Right lobe of liver (tissue), 6 donors: Measurements from ENCODE around the gene GPR15. TPM values are rescaled to one million over a fixed set of nuclear protein-coding genes. Genes with fewer than 3 reads are reported as not detected.

Experiments
- ATAC-seq, 4 donors: fragments of 200-7000 bp; cut with Tn5 transposase; one replicate each; pipeline ENCODE4 v1.9.1; 2020; ENCODE audit warnings: mild to moderate bottlenecking in 4 of 4, moderate library complexity in 4 of 4
- DNase-seq, 3 donors: peaks; one replicate each; pipeline ENCODE4 v3.0.0-alpha.2; 2020
- H3K27ac ChIP-seq, 3 donors: fragments of 200-600 bp; one replicate each; pipeline ENCODE4 v1.8.0; 2022
- H3K27me3 ChIP-seq, 2 donors: fragments of 200-600 bp; one replicate each; pipeline ENCODE4 v1.8.0; 2022
- H3K36me3 ChIP-seq, 4 donors: fragments of 200-600 bp; sonication (generic) in 1 of 4; one replicate each; pipeline versions ENCODE4 v1.5.1 to v1.8.0; 2017 to 2022; ENCODE audit warnings: control low read depth in 1 of 4
- H3K4me1 ChIP-seq, 4 donors: fragments of 200-600 bp; sonication (generic) in 1 of 4; one replicate each; pipeline versions ENCODE4 v1.5.1 to v1.8.0; 2017 to 2022; ENCODE audit warnings: control low read depth in 1 of 4
- H3K4me3 ChIP-seq, 3 donors: fragments of 200-600 bp; one replicate each; pipeline ENCODE4 v1.8.0; 2022
- H3K9me3 ChIP-seq, 4 donors: fragments of 200-600 bp; sonication (generic) in 1 of 4; one replicate each; pipeline versions ENCODE4 v1.5.1 to v1.8.0; 2017 to 2022; ENCODE audit warnings: control low read depth in 1 of 4
- CTCF ChIP-seq, 4 donors: fragments of 200-600 bp in 3 of 4; fragments of 450-650 bp in 1 of 4; IDR thresholded peaks; one replicate each; pipeline versions ENCODE4 v1.5.1 to v1.8.0; 2016 to 2022; ENCODE audit warnings: antibody characterized with exemption in 4 of 4, mild to moderate bottlenecking in 2 of 4
- POLR2A ChIP-seq: fragments of 450-650 bp; IDR thresholded peaks from one replicate; pipeline ENCODE4 v1.6.1; 2017; ENCODE audit warnings: antibody characterized with exemption, mild to moderate bottlenecking
- WGBS: methylation state at CpG from one replicate; pipeline ENCODE4 v1.1.6; 2018; ENCODE audit warnings: low coverage, low lambda C conversion rate; ENCODE audit not compliant: insufficient coverage; ENCODE audit errors: missing lambda C conversion rate; 5-methylcytosine and 5-hydroxymethylcytosine counted together
- intact Hi-C, 2 donors: fragments of 100-400 bp; cut with DNase I; formaldehyde crosslinking; loops; one replicate each; pipeline versions ENCODE4 v1.11.2 to v1.14.1; 2022
- total RNA-seq, 6 experiments: library from RNA; depleted of rRNA in 2 of 6; stranded (reverse); fragments of >200 nt in 2 of 6; fragmentation: NEBNext Ultra II Directional in 3 of 6; extraction: Animal tissue kit (Norgen Biotek cat#: 25700) in 3 of 6; gene quantifications; one replicate each; pipeline versions ENCODE4 v1.1.0 to v1.2.4, GENCODE V29; 2016 to 2023
- donor health status: DM: no; HTN: yes; CAD: no.
- donor health status: DM: no; HTN: no; CAD: no.
- donor health status: DM: no; HTN: no; CAD: no.
- donor health status: DM: no; HTN: yes; CAD: no.
- donor health status: DM: no; HTN: yes; CAD: no.

Gene GPR15
- total RNA-seq, 6 experiments from 2014 or later: not detected

DNA sequence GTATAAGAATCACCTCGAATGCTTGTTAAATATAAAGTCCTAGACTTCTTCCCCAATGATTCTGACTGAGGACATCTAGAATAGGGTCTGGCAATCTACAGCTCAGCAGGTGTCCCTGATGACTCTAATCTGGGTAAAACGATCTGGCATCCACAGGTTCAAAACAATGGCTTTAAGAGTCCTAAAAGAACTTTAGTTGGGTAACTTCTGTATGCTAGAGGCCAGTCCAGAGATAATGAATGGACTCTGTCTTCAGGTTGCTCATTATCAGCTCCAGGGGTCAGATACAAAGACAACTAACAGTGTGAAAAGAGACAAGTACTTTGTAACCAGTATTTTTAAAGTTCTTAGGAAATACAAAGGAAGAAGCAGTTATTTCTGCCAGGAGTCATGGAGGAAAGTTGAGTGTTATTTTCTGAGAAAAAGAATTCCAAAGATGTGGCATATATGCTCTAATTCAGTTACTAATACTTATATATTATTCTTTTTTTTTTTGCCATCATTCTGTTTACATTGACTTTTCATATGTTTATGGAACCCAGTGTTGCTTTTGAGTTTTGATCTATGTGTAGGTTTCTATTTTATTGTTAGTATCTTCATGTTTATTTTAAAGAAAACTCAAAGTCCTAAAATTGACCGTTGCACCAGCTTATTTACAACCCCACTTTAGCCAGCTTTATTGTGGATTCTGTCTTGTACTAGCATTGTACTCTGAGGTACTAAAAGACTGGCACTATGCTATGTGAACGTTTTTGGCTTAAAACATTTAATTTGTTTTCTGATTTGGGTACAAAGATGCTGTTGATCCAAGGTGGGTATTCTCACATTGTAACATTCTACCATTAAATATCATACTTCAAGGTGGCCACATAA, 3.1 kb upstream of the GPR15 start:
- DNase-seq (no peak), ATAC-seq (peak; percentile 54 to 73 (median 58))
- 28% methylated on average over 4 of the region's 4 CpGs for WGBS
- no peaks in the 10 kb centered on the region for H3K4me1 ChIP-seq
- no peak overlapping the region for H3K27ac ChIP-seq
- H3K9me3 ChIP-seq: no peaks in the 10 kb centered on the region
- intact Hi-C loops: no loop called here
- H3K4me3 ChIP-seq: no peak overlapping the region
- no peaks in the 10 kb centered on the region for H3K36me3 ChIP-seq
- TF ChIP-seq CTCF (IDR thresholded peaks at IDR 0.05) (no peak), POLR2A (no peak)
- H3K27me3 ChIP-seq: no peaks in the 10 kb centered on the region

GRCh38 chr3:98529856-98530459, 1.8 kb upstream of the GPR15 start:
- no peak overlapping the region for H3K4me3 ChIP-seq
- H3K36me3 ChIP-seq: no peaks in the 10 kb centered on the region
- intact Hi-C loops: no loop called here
- no peaks in the 10 kb centered on the region for H3K9me3 ChIP-seq
- WGBS: 86% methylated on average over 4 of the region's 8 CpGs
- ATAC-seq (no peak), DNase-seq (no peak)
- H3K27me3 ChIP-seq: no peaks in the 10 kb centered on the region
- H3K4me1 ChIP-seq: no peaks in the 10 kb centered on the region
- TF ChIP-seq POLR2A (no peak), CTCF (IDR thresholded peaks at IDR 0.05) (no peak)
- no peak overlapping the region for H3K27ac ChIP-seq

DNA sequence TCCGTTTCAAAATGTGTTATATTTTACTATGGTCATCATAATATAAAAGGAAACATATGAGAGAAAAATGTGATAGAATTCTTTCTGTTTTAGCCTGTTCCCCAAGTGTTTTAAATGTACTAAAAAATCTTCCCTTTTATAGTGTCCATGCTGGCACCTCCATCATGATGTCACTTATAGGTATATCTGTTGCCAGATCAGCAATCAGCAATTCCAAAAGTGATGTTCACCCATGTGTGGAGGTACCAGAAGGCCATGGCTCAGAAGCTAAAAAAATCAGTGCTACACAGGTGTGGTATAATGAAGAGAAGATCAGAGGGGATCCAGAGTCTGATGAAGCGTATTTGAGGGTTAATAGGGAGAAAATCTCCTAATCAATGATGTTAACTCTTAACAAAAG, 1.1 kb upstream of the GPR15 start:
- no peaks in the 10 kb centered on the region for H3K27me3 ChIP-seq
- no peaks in the 10 kb centered on the region for H3K36me3 ChIP-seq
- H3K4me1 ChIP-seq: no peaks in the 10 kb centered on the region
- ATAC-seq: no peak
- no peak overlapping the region for H3K27ac ChIP-seq
- 84% methylated on average over 2 of the region's 2 CpGs for WGBS
- TF ChIP-seq CTCF (IDR thresholded peaks at IDR 0.05) (no peak), POLR2A (no peak)
- no peak overlapping the region for H3K4me3 ChIP-seq
- no peaks in the 10 kb centered on the region for H3K9me3 ChIP-seq
- intact Hi-C loops: no loop called here
- DNase-seq: no peak

- Histone ChIP-seq H3K4me3 (no peak overlapping the region), H3K27me3 (no peaks in the 10 kb centered on the region), H3K9me3 (no peaks in the 10 kb centered on the region), H3K36me3 (no peaks in the 10 kb centered on the region), H3K27ac (no peak overlapping the region), H3K4me1 (no peaks in the 10 kb centered on the region)
- TF ChIP-seq POLR2A (no peak), CTCF (IDR thresholded peaks at IDR 0.05) (no peak)
- 85% methylated on average over 2 of the region's 5 CpGs for WGBS
- no peak for DNase-seq
- ATAC-seq: peak in 1 of 4 donors; percentile 21
- intact Hi-C loops: no loop called here
Measured at GRCh38 chr3:98532275-98532637, 478 bp downstream of the GPR15 start.
